ENCODE results near the gene TMUB1.
A peak's percentile ranks its signal among the peaks of the same experiment; 100 is the strongest.

TMUB1 gene, protein sequence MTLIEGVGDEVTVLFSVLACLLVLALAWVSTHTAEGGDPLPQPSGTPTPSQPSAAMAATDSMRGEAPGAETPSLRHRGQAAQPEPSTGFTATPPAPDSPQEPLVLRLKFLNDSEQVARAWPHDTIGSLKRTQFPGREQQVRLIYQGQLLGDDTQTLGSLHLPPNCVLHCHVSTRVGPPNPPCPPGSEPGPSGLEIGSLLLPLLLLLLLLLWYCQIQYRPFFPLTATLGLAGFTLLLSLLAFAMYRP

DNA sequence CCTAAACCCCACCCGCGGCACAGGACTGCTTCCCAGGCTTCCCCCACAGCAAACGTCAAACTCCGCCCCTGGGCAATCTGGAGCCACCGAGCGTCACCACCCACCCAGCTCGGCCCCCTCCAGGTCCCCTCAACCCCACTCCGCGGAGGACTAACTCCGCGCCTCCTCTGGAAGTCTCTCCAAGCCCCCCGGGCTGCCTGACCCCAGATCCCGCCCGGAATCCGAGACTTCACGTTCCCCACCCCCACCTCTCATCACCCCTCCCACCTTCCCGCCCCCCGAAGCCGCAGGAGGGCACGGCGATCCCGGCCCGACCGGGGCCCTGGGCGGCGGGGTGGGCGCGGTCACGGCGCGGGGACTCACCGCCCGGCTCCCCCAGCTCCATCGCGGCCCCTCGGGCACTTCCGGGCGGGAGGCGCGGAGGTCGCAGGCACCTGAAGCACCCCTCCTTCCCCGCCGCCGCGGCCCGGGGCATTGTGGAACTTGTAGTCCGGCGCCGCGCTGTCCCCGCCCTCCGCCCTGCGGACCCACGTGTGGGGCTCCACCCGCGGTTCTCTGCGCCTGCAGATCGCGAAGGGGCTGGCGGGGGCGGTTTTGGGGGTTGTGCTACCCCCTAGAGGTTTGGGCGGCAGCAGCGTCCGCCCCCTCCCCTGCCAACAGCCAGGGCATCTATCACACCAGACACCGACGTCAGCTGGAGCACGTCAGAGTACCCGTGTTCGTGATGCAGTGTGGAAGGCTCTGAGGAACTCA is at the start of gene TMUB1:
TSS of gene TMUB1 (minus strand) at position 423 of the 753 bp plus-strand sequence. CDS start 930 bp downstream, outside the sequence.
- Histone ChIP-seq H3K9me3 (ENCODE audit: control insufficient read depth, low read length) (no peaks in the 10 kb centered on the region), H3K36me3 (ENCODE audit: control insufficient read depth, insufficient read depth, low read length, severe bottlenecking) (no peaks in the 10 kb centered on the region), H3K4me1 (ENCODE audit: control insufficient read depth, insufficient read depth, low read length) (peaks cover 53% of the 10 kb centered on the region), H3K4me3 (ENCODE audit: low read length) (peak within 1 kb of the TSS; percentile 94), H3K27me3 (replicated peaks; ENCODE audit: control insufficient read depth, insufficient read depth, low read length) (no peaks in the 10 kb centered on the region), H3K9ac (ENCODE audit: low read length) (peak within 1 kb of the TSS; percentile 99)
- DNase-seq (ENCODE audit: low read depth): peak; percentile 85

DNA sequence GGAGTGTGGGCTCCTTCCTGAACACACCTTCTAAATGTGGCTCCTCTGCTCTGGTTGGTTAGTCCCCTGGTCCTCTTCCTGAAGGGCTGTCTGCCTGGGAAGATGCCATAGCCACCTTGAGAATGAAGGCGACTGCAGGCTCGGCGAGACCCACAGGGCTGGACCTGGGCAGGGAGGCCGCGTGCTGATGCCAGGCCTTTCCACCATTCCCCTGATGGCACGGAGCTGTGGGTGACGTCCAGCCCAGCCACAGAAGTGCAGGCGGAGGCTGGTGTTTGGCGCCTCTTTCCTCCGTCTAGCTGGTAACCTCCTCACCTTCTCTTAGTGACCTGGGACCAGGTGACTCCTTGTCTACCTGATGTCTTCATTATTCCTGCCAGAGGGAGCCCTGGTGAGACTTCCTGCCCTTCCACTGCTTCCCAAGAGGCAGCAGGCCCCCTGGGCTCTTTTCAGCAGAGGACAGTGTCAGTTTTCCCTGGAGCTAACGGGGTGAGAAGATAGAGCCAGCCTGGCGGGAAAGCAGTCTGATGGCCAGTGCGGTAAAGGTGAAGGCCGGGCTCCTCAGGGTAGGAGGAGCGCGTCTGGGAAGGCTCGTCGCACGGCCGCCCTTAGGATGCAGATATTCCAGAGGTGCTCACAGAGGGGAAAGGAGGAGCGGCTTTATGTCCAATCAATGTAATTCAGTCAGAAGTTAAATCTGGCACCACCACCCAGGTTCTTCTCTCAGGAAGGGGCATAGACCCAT is 49.3 kb upstream of the TMUB1 start:
- no peaks in the 10 kb centered on the region for H3K9me3 ChIP-seq (ENCODE audit: control insufficient read depth, low read length)
- H3K36me3 ChIP-seq (ENCODE audit: control insufficient read depth, insufficient read depth, low read length, severe bottlenecking): peaks cover 82% of the 10 kb centered on the region
- no peak for DNase-seq (ENCODE audit: low read depth)
- H3K4me3 ChIP-seq (ENCODE audit: low read length): no peak overlapping the region
- H3K27me3 ChIP-seq (replicated peaks; ENCODE audit: control insufficient read depth, insufficient read depth, low read length): no peaks in the 10 kb centered on the region
- H3K9ac ChIP-seq (ENCODE audit: low read length): no peak overlapping the region
- H3K4me1 ChIP-seq (ENCODE audit: control insufficient read depth, insufficient read depth, low read length): no peaks in the 10 kb centered on the region

DNA sequence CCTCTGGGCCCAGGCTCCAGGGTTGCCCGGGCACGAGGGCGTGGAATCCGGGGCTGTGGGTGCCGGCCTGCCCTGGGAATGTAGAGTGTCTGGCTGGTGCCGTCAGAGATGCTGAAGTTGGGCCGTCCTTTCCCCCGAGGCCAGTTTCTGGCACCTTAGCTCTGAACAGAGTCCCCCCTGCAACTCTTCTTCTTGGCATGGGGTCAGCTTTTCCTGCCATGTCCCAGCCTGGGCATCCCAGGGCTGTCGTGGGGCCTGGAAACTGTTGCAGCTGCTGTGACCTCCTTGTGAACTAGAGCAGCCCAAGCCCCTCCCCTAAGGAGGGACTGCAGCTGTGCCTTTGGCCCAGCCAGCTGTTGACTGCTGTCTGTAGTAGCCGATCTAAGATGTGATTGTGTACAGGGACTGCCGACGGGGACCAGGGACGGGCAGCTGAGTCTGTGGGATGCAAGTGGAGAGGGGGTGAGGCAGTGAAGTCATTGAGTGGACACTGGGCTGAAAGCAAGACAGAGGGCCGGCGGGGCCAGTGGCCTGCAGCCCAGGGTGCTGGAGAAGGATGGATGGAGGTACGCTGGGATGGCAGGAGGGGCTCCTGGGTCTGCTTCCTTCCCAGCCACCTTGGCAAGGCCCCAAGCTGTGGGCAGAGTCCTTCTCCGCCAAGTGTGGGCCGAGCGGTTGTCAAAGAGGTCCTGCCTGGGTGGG is 48.5 kb upstream of the TMUB1 start:
- Histone ChIP-seq H3K9me3 (ENCODE audit: control insufficient read depth, low read length) (no peaks in the 10 kb centered on the region), H3K4me1 (ENCODE audit: control insufficient read depth, insufficient read depth, low read length) (no peaks in the 10 kb centered on the region), H3K36me3 (ENCODE audit: control insufficient read depth, insufficient read depth, low read length, severe bottlenecking) (peaks cover 78% of the 10 kb centered on the region), H3K9ac (ENCODE audit: low read length) (no peak overlapping the region), H3K4me3 (ENCODE audit: low read length) (no peak overlapping the region), H3K27me3 (replicated peaks; ENCODE audit: control insufficient read depth, insufficient read depth, low read length) (no peaks in the 10 kb centered on the region)
- DNase-seq (ENCODE audit: low read depth): no peak

DNA sequence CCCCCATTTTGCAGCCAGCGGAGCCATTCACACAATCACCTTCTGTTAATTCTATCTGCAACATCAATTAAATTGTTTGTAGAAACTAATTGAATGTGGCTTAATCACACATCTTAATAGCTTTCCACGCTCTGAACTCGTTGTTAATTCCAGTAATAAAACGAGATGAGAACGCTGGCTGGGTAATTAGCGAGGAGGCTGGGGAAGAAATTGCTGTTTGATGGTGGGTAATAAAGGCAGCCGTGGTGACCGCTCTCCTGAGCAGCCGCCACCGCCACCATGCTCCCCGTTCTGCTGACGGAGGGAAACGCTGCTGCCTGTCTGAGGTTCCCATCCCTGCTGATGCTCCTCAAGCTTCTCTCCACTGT is 47.9 kb upstream of the TMUB1 start:
- no peak overlapping the region for H3K9ac ChIP-seq (ENCODE audit: low read length)
- no peaks in the 10 kb centered on the region for H3K27me3 ChIP-seq (replicated peaks; ENCODE audit: control insufficient read depth, insufficient read depth, low read length)
- no peak overlapping the region for H3K4me3 ChIP-seq (ENCODE audit: low read length)
- no peak for DNase-seq (ENCODE audit: low read depth)
- no peaks in the 10 kb centered on the region for H3K4me1 ChIP-seq (ENCODE audit: control insufficient read depth, insufficient read depth, low read length)
- peaks cover 73% of the 10 kb centered on the region for H3K36me3 ChIP-seq (ENCODE audit: control insufficient read depth, insufficient read depth, low read length, severe bottlenecking)
- no peaks in the 10 kb centered on the region for H3K9me3 ChIP-seq (ENCODE audit: control insufficient read depth, low read length)

DNA sequence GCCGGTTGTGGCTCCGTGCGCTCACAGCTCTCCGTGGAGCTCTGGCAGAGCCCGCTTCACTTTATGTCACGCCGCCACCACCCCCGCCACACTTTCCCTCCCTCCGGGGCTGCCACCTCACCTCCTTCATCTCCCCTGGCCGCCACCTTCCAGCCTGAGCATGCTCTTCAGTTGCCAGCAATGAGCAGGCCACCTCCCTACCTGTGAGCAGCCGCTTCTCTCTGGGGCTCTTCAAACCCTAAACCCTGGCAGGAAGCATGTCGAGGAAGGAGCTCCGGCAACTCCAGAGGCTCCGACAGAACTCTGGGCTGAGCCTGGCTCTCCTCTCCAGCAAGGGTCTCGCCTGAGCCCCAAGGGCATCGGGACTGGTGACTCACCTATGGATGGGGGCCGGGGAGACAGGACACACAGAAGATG is 47.5 kb upstream of the TMUB1 start:
- H3K36me3 ChIP-seq (ENCODE audit: control insufficient read depth, insufficient read depth, low read length, severe bottlenecking): peaks cover 68% of the 10 kb centered on the region
- H3K9ac ChIP-seq (ENCODE audit: low read length): no peak overlapping the region
- H3K9me3 ChIP-seq (ENCODE audit: control insufficient read depth, low read length): no peaks in the 10 kb centered on the region
- H3K4me1 ChIP-seq (ENCODE audit: control insufficient read depth, insufficient read depth, low read length): no peaks in the 10 kb centered on the region
- no peak overlapping the region for H3K4me3 ChIP-seq (ENCODE audit: low read length)
- no peaks in the 10 kb centered on the region for H3K27me3 ChIP-seq (replicated peaks; ENCODE audit: control insufficient read depth, insufficient read depth, low read length)
- DNase-seq (ENCODE audit: low read depth): no peak

DNA sequence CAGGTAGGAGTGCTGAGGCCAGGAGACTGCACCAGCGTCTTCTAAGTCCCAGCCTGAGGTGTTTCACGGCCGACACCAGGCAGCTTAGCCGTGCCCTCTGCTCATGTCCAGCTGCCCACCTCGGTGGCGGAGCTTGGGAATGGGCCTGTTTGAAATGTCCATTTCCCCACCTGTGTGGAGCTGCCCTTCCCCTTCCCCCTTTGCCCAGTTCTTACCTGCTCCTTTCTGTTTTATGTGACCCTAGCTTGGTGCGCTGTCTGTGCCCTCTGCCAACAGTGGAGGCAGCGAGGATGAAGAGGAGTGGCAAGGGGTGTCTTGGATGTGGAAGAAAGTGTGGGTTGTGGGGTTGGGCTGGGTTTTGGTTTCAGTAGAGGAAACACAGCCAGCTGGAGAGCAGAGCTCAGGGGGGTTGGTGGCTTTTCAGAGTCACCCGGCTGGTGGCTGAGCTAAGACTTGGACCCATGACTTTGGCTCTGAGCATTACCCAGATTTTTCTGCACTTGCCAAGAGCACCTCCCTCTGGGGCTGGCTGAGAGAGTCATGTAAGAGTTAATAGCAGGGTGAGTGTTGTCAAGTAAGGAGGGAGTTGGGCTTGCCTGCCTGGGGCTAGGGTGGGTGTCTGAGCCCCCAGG is 46.8 kb upstream of the TMUB1 start:
- no peaks in the 10 kb centered on the region for H3K9me3 ChIP-seq (ENCODE audit: control insufficient read depth, low read length)
- peaks cover 7% of the 10 kb centered on the region for H3K4me1 ChIP-seq (ENCODE audit: control insufficient read depth, insufficient read depth, low read length)
- peaks cover 64% of the 10 kb centered on the region for H3K36me3 ChIP-seq (ENCODE audit: control insufficient read depth, insufficient read depth, low read length, severe bottlenecking)
- no peaks in the 10 kb centered on the region for H3K27me3 ChIP-seq (replicated peaks; ENCODE audit: control insufficient read depth, insufficient read depth, low read length)
- no peak for DNase-seq (ENCODE audit: low read depth)
- no peak overlapping the region for H3K4me3 ChIP-seq (ENCODE audit: low read length)
- no peak overlapping the region for H3K9ac ChIP-seq (ENCODE audit: low read length)

DNA sequence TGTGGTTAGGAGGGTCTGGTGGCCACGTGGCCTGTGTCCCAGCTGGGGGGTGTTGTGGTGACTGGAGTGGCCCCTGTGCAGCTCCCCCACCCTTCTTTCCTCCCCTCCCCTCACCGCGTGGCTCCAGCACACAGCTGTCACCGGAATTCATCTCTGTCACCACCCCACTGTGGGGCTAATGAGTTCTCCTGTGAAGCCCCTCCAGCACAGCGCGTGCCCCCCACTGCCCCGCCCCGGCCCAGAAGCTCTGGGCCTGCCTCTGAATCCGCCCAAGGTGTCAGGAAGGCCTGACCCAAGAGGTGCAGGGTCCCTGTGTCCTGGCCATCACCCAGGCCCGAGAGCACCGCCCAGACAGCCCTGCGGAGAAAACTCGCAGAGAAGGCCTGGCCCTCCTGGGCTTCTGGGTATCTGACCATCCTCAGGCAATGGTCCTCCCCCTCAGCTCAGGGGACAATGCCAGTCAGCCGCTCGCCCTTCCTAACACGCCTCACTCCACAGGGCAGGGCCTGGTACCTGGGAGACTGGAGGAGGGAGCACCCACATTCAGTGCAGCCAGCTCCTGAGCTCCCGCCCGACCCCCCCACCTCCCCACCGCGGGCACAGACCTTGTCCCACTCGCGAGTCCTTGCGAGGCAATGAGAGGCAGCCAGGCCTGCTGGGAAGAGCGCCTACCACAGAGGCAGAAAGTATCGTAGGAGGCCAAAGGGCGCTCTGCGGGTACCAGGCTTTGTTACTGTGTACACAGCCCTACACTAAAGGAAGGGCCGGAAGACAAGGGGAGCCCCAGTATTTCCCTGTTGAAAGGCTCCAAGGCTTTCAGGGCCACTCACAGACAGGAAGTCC is 46.0 kb upstream of the TMUB1 start:
- Histone ChIP-seq H3K9ac (ENCODE audit: low read length) (no peak overlapping the region), H3K4me3 (ENCODE audit: low read length) (no peak overlapping the region), H3K9me3 (ENCODE audit: control insufficient read depth, low read length) (no peaks in the 10 kb centered on the region), H3K36me3 (ENCODE audit: control insufficient read depth, insufficient read depth, low read length, severe bottlenecking) (peaks cover 64% of the 10 kb centered on the region), H3K4me1 (ENCODE audit: control insufficient read depth, insufficient read depth, low read length) (peaks cover 7% of the 10 kb centered on the region), H3K27me3 (replicated peaks; ENCODE audit: control insufficient read depth, insufficient read depth, low read length) (no peaks in the 10 kb centered on the region)
- no peak for DNase-seq (ENCODE audit: low read depth)

DNA sequence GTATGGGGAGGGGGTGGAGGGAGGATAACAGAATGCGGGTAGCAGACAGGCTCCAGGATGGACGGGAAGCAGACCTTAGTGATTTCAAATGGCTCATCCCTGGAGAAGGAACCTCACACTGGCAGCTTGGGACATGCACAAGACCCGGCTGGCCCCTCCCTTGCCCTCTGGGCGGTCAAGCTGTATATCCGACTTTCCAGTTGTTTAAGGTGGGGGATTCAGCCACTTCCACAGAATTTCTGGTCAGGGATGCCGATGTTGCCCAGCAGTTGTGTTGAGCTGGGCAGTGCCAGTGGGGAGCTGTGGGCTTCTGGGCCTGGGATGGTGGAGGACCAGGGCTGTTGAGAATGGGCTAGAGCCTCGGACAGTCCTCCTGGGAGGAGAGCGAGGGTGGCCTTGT is 45.4 kb upstream of the TMUB1 start:
- H3K27me3 ChIP-seq (replicated peaks; ENCODE audit: control insufficient read depth, insufficient read depth, low read length): no peaks in the 10 kb centered on the region
- peaks cover 7% of the 10 kb centered on the region for H3K4me1 ChIP-seq (ENCODE audit: control insufficient read depth, insufficient read depth, low read length)
- H3K4me3 ChIP-seq (ENCODE audit: low read length): no peak overlapping the region
- DNase-seq (ENCODE audit: low read depth): no peak
- no peaks in the 10 kb centered on the region for H3K9me3 ChIP-seq (ENCODE audit: control insufficient read depth, low read length)
- H3K9ac ChIP-seq (ENCODE audit: low read length): no peak overlapping the region
- peaks cover 61% of the 10 kb centered on the region for H3K36me3 ChIP-seq (ENCODE audit: control insufficient read depth, insufficient read depth, low read length, severe bottlenecking)

DNA sequence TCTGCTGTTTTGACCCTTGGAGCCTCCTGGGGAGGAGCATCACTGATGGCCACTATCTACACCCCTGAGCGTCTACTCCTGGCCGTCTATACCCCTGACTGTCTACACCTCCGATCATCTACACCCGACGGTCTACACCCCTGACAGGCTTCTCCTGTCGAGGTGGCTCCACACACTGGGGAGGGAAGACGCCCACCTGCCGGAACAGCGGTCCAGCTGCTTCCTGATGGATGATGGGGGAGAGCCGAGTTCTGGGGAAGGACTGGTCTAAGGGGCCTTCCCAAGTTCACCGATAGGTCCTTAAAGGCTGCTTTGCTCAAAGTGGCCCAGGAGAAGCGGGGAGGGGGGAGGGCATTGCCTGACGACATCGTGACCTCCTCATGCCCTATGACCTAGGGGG is 44.9 kb upstream of the TMUB1 start:
- Histone ChIP-seq H3K4me3 (ENCODE audit: low read length) (no peak overlapping the region), H3K9ac (ENCODE audit: low read length) (no peak overlapping the region), H3K27me3 (replicated peaks; ENCODE audit: control insufficient read depth, insufficient read depth, low read length) (no peaks in the 10 kb centered on the region), H3K4me1 (ENCODE audit: control insufficient read depth, insufficient read depth, low read length) (peaks cover 7% of the 10 kb centered on the region), H3K36me3 (ENCODE audit: control insufficient read depth, insufficient read depth, low read length, severe bottlenecking) (peaks cover 63% of the 10 kb centered on the region), H3K9me3 (ENCODE audit: control insufficient read depth, low read length) (no peaks in the 10 kb centered on the region)
- DNase-seq (ENCODE audit: low read depth): no peak

DNA sequence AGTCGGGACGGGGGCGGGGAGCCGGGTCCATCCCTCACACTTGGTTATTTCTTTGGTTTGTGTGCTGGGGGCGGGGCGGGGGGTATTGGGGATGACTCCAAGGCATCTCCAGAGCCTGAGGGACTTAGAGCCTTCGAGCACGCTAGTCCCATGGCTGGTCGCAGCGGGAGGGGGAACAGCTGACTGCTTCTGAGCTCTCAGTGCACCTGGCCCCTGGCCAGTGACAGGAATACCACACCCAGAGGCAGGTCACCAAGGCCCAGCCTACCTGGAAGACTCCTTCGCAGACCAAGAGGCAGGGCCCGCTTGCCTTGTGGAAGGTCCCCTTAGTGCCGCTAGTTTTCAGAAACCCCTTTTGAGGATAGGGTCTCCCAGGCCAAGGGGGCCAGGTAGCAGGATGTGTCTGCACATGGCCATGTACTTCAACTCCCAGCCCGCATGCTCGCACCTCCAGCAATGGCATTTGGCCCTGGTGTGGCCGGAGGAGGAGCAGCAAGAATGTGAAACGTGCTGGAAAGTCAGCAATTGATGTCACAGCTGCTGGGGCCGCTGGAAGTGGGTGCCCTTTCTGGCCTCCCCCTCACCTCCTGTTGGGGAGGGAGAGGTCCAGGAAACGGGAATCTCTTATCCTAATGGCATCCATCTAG is 43.3 kb upstream of the TMUB1 start:
- Histone ChIP-seq H3K27me3 (replicated peaks; ENCODE audit: control insufficient read depth, insufficient read depth, low read length) (no peaks in the 10 kb centered on the region), H3K4me1 (ENCODE audit: control insufficient read depth, insufficient read depth, low read length) (peaks cover 7% of the 10 kb centered on the region), H3K9me3 (ENCODE audit: control insufficient read depth, low read length) (no peaks in the 10 kb centered on the region), H3K9ac (ENCODE audit: low read length) (no peak overlapping the region), H3K4me3 (ENCODE audit: low read length) (no peak overlapping the region), H3K36me3 (ENCODE audit: control insufficient read depth, insufficient read depth, low read length, severe bottlenecking) (peaks cover 62% of the 10 kb centered on the region)
- DNase-seq (ENCODE audit: low read depth): no peak
